GM19043 (cell line): Measurements from ENCODE around the gene RGL2.

Source experiments
- ATAC-seq: cut with Tn5 transposase; IDR thresholded peaks from one replicate; pipeline ENCODE4 v1.9.1; 2021; ENCODE audit warnings: low read depth; ENCODE audit not compliant: unreplicated experiment

RGL2 gene

DNA sequence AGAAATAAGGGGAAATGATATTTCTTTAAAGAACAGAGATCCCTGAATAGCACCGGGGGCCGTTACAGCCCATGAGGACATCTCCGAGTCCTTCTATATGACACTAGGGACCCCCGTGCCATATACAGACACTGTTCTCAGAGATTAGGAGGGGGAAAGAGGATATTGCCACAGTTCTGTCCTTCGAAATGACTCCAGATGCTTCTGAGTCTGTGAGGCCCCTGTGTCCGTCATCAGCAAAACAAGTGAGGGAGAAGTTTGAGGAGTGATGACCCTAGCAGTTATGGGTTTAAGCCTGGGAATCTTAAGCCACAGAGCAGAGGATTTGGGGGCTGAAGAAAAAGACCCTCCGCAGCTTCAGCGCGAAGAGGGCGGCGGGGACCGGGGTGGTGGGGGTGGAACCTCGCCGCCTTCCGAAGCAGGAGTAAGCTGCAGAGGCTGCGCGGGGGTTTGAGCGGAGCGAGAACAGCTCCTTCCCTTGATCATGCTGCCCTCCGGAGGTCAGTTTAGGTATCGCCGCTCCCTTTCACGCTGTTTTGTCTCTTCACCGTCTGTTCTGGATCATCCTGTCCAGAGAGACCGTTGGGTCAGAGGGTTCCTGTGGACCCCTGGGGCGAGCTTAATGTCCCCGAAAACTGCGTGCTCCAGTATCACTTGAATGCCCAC is 50.6 kb downstream of the RGL2 start:
- ATAC-seq, result no peak

GRCh38 chr6:33243476-33243875 is 55.3 kb downstream of the RGL2 start:
- ATAC-seq, result no peak

GRCh38 chr6:33241968-33242367 is 56.8 kb downstream of the RGL2 start:
- no peak for ATAC-seq
